ENCODE results near the gene GAD2.

GAD2 gene

DNA sequence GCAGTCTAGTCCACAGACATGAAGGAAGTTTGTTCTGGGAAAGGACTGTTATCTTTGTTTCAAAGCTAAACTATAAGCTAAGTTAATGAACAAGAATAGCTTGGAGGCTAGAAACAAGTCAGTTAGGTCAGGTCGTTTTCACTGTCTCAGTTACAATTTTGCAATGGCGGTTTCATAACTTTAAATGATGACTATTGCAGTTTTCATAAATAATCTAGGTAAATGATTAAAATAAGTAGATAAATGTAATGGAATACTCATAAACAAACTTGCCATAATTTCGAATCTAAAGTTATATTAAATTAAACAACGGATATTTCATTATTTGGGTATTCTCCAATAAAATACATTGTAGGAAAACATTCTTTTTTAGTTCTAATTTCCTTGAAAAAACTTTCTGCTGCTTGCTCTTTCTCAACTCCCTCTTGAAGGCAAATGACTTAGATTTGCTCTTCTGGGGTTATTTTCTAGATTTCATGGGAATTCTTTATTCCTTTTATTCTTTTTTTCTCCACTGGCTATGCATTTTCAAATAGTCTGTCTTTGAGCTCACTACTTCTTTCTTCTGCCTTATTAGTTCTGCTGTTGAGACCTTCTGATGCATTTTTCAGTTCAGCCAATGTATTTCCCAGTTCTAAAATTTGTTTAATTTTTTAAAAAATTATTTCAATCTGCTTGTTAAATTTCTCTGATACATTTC is 117.8 kb downstream of the GAD2 start:
- Histone ChIP-seq H4K20me1 (ENCODE audit: insufficient read depth, low read length) (no peaks in the 10 kb centered on the region), H3K79me2 (ENCODE audit: insufficient read depth, low read length) (no peaks in the 10 kb centered on the region), H3K9ac (ENCODE audit: low read depth, low read length) (no peak overlapping the region), H3K27ac (ENCODE audit: low read length) (no peak overlapping the region), H3K27me3 (ENCODE audit: insufficient read depth, low read length, poor library complexity) (no peaks in the 10 kb centered on the region), H3K4me1 (ENCODE audit: insufficient read depth, low read length) (peaks cover 7% of the 10 kb centered on the region), H3K4me2 (ENCODE audit: insufficient read depth, low read length) (no peak overlapping the region), H3K36me3 (ENCODE audit: insufficient read depth, low read length) (no peaks in the 10 kb centered on the region), H3K4me3 (ENCODE audit: low read depth in 1 of 2, low read length in 2 of 2) (no peak overlapping the region), H2AFZ (ENCODE audit: low read depth, low read length) (no peak overlapping the region), H3K9me3 (ENCODE audit: insufficient read depth, low read length, severe bottlenecking) (peaks cover 6% of the 10 kb centered on the region)
- TF ChIP-seq, protein P1, sequence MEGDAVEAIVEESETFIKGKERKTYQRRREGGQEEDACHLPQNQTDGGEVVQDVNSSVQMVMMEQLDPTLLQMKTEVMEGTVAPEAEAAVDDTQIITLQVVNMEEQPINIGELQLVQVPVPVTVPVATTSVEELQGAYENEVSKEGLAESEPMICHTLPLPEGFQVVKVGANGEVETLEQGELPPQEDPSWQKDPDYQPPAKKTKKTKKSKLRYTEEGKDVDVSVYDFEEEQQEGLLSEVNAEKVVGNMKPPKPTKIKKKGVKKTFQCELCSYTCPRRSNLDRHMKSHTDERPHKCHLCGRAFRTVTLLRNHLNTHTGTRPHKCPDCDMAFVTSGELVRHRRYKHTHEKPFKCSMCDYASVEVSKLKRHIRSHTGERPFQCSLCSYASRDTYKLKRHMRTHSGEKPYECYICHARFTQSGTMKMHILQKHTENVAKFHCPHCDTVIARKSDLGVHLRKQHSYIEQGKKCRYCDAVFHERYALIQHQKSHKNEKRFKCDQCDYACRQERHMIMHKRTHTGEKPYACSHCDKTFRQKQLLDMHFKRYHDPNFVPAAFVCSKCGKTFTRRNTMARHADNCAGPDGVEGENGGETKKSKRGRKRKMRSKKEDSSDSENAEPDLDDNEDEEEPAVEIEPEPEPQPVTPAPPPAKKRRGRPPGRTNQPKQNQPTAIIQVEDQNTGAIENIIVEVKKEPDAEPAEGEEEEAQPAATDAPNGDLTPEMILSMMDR (IDR thresholded peaks at IDR 0.05; ENCODE audit: borderline replicate concordance, extremely low read depth, low read length, poor library complexity, severe bottlenecking): no peak
- TF ChIP-seq EZH2 (IDR thresholded peaks at IDR 0.05; ENCODE audit: borderline replicate concordance, low read depth, low read length, severe bottlenecking): no peak
- DNase-seq (no peak), ATAC-seq (ENCODE audit: insufficient read depth, low read depth) (no peak)

DNA sequence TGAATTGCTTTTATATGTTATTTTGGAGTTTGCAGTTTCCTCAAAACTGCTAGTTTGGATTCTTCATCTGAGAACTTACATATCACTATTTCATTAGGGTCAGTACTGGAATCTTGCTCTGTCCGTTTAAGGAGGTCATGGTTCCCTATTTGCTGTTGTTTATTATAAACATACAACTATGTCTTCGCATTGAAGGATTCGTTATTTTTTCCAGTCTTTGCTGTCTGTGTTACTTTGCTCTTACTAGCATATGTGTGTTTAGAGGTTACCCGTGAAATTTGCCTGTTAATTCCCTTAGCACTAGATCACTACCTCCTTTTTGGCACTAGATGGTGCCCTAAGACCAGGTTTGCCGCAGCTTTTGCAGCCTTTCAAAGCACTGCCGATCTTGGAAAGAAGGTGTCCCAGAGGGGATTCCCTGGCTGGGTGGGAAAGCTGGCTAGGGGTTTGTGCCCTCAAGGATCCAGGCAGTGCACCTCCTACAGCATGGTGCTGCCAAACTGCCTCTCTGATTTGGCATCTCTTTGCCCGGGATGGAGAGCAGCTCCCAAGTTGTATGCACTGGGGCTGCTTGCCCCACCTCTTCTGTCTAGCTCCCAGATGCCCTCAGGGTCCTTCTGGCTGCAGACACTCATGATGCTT is 118.5 kb downstream of the GAD2 start:
- Histone ChIP-seq H2AFZ (ENCODE audit: low read depth, low read length) (peak overlapping the region; percentile 56), H3K4me1 (ENCODE audit: insufficient read depth, low read length) (peaks cover 7% of the 10 kb centered on the region), H3K9ac (ENCODE audit: low read depth, low read length) (no peak overlapping the region), H3K27me3 (ENCODE audit: insufficient read depth, low read length, poor library complexity) (no peaks in the 10 kb centered on the region), H3K27ac (ENCODE audit: low read length) (peak overlapping the region; percentile 56), H3K4me3 (ENCODE audit: low read depth in 1 of 2, low read length in 2 of 2) (peak overlapping the region in 1 of 2 experiments; percentile 33; a peak in 2 of 4 replicates), H4K20me1 (ENCODE audit: insufficient read depth, low read length) (no peaks in the 10 kb centered on the region), H3K79me2 (ENCODE audit: insufficient read depth, low read length) (no peaks in the 10 kb centered on the region), H3K36me3 (ENCODE audit: insufficient read depth, low read length) (no peaks in the 10 kb centered on the region), H3K4me2 (ENCODE audit: insufficient read depth, low read length) (peak overlapping the region; percentile 58), H3K9me3 (ENCODE audit: insufficient read depth, low read length, severe bottlenecking) (peaks cover 6% of the 10 kb centered on the region)
- DNase-seq (peak; percentile 70), ATAC-seq (ENCODE audit: insufficient read depth, low read depth) (peak; percentile 87)
- TF ChIP-seq, protein P1 (IDR thresholded peaks at IDR 0.05; ENCODE audit: borderline replicate concordance, extremely low read depth, low read length, poor library complexity, severe bottlenecking): peak; percentile 92
- no peak for TF ChIP-seq EZH2 (IDR thresholded peaks at IDR 0.05; ENCODE audit: borderline replicate concordance, low read depth, low read length, severe bottlenecking)

DNA sequence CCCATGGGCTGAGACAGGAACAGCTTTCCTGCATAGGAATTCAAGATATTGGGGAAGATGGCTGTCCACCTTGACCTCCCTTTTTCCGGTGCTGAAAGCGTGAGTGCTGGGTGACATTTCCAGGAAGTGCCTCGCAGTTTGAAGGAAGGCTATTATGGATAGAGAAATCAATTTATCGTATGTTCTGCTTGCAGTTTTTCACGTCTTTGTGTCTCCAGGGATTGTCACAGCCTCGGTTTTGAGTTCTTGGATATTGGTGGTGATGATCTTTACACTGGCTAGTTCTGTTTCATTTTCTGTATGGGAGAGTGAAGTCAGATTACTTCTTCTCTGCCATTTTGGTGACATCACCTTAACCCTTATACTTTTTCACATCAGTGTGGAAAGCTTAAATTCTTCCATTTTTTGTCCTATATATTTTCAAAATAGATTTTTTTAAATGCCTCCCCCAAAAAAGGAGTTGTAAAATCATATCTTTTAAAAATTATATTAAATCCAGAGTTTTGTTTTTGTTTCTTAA is 119.1 kb downstream of the GAD2 start:
- Histone ChIP-seq H4K20me1 (ENCODE audit: insufficient read depth, low read length) (no peaks in the 10 kb centered on the region), H2AFZ (ENCODE audit: low read depth, low read length) (peak overlapping the region; percentile 56), H3K4me1 (ENCODE audit: insufficient read depth, low read length) (peaks cover 7% of the 10 kb centered on the region), H3K4me2 (ENCODE audit: insufficient read depth, low read length) (peak overlapping the region; percentile 58), H3K9ac (ENCODE audit: low read depth, low read length) (no peak overlapping the region), H3K79me2 (ENCODE audit: insufficient read depth, low read length) (no peaks in the 10 kb centered on the region), H3K4me3 (ENCODE audit: low read depth in 1 of 2, low read length in 2 of 2) (peak overlapping the region in 1 of 2 experiments; percentile 33; a peak in 2 of 4 replicates), H3K36me3 (ENCODE audit: insufficient read depth, low read length) (no peaks in the 10 kb centered on the region), H3K27me3 (ENCODE audit: insufficient read depth, low read length, poor library complexity) (no peaks in the 10 kb centered on the region), H3K27ac (ENCODE audit: low read length) (peak overlapping the region; percentile 56), H3K9me3 (ENCODE audit: insufficient read depth, low read length, severe bottlenecking) (peaks cover 6% of the 10 kb centered on the region)
- DNase-seq: no peak
- peak; percentile 23; the same call in 1 of the 3 replicates for ATAC-seq (ENCODE audit: insufficient read depth, low read depth)
- no peak for TF ChIP-seq EZH2 (IDR thresholded peaks at IDR 0.05; ENCODE audit: borderline replicate concordance, low read depth, low read length, severe bottlenecking)
- TF ChIP-seq, protein P1 (IDR thresholded peaks at IDR 0.05; ENCODE audit: borderline replicate concordance, extremely low read depth, low read length, poor library complexity, severe bottlenecking): no peak

All from DND-41 (cell line).